H1 (cell line): ENCODE data around the gene CCDC86. TPM values are rescaled to one million over a fixed set of nuclear protein-coding genes. Genes with fewer than 3 reads are reported as not detected.

Experiments
- CTCF ChIA-PET: fragments of 300-600 bp; sonication (Branson Sonifier 250); formaldehyde crosslinking; loops from one replicate; lab custom pipeline; 2021; ENCODE audit not compliant: partially characterized antibody; lab: Charles Lee
- POLR2A ChIA-PET: fragments of 300-600 bp; sonication (Branson Sonifier 250); formaldehyde crosslinking; loops from one replicate; lab custom pipeline; 2021; ENCODE audit warnings: inconsistent platforms; ENCODE audit not compliant: partially characterized antibody; lab: Charles Lee
- DNase-seq, 2 experiments: peaks; one replicate each; pipeline versions ENCODE4 v3.0.0 to v3.0.0-alpha.2; 2010 to 2022; ENCODE audit warnings: low spot score in 2 of 2, low read depth in 1 of 2, mixed read lengths in 1 of 2
- FAIRE-seq: peaks from 2 replicates; lab custom pipeline; 2011; peaks lifted over from hg19 to GRCh38; lab: Jason Lieb, UNC
- H2AFZ ChIP-seq: 2 replicates; pipeline ENCODE4 v1.8.1; 2012; ENCODE audit warnings: low read length, inconsistent platforms
- H2AK5ac ChIP-seq: 2 replicates; pipeline ENCODE4 v1.6.1; 2013; ENCODE audit warnings: low read depth, low read length
- H2BK120ac ChIP-seq: replicated peaks from 2 replicates; pipeline ENCODE3; 2013; ENCODE audit warnings: low read depth, low read length, inconsistent platforms
- H2BK12ac ChIP-seq: 2 replicates; pipeline ENCODE4 v1.6.1; 2013; ENCODE audit warnings: low read depth, low read length
- H2BK15ac ChIP-seq: 2 replicates; pipeline ENCODE4 v1.6.1; 2013; ENCODE audit warnings: low read length
- H2BK20ac ChIP-seq: 2 replicates; pipeline ENCODE4 v1.6.1; 2013; ENCODE audit warnings: low read length
- H2BK5ac ChIP-seq: 2 replicates; pipeline ENCODE4 v1.6.1; 2013; ENCODE audit warnings: low read depth, low read length
- H3K14ac ChIP-seq: 2 replicates; pipeline ENCODE4 v1.6.1; 2013; ENCODE audit warnings: inconsistent platforms; ENCODE audit not compliant: insufficient read length
- H3K18ac ChIP-seq: 2 replicates; pipeline ENCODE4 v1.6.1; 2013; ENCODE audit warnings: low read length; ENCODE audit errors: extremely low read depth
- H3K23ac ChIP-seq: 2 replicates; pipeline ENCODE4 v1.6.1; 2013; ENCODE audit warnings: inconsistent platforms; ENCODE audit not compliant: insufficient read length
- H3K23me2 ChIP-seq: 2 replicates; pipeline ENCODE4 v1.6.1; 2013; ENCODE audit warnings: low read depth, low read length
- H3K27ac ChIP-seq: 2 replicates; pipeline ENCODE4 v1.6.1; 2011; ENCODE audit warnings: low read depth, low read length, inconsistent platforms
- H3K27me3 ChIP-seq, 4 experiments: replicated peaks in 1 of 4; 1 replicate in 1 of 4; 2 replicates in 3 of 4; pipeline versions ENCODE4 v1.6.1 to v1.8.1; 2011 to 2013; ENCODE audit warnings: low read length in 3 of 4, mild to moderate bottlenecking in 3 of 4, inconsistent platforms in 2 of 4, mixed read lengths in 2 of 4, moderate library complexity in 1 of 4; ENCODE audit not compliant: control insufficient read depth in 3 of 4, insufficient read depth in 3 of 4; ENCODE audit errors: extremely low read depth in 1 of 4
- H3K36me3 ChIP-seq, 4 experiments: 2 replicates each; pipeline versions ENCODE4 v1.6.1 to v1.8.1; 2011 to 2013; ENCODE audit warnings: mild to moderate bottlenecking in 4 of 4, low read length in 3 of 4, moderate library complexity in 2 of 4, control low read depth in 1 of 4, inconsistent platforms in 1 of 4; ENCODE audit not compliant: insufficient read depth in 4 of 4, control insufficient read depth in 2 of 4
- H3K4ac ChIP-seq: replicated peaks from 2 replicates; pipeline ENCODE3; 2013; ENCODE audit warnings: low read length, low read depth, mixed read lengths, inconsistent platforms; ENCODE audit not compliant: insufficient read length
- H3K4me1 ChIP-seq, 4 experiments: replicated peaks in 1 of 4; 1 replicate in 1 of 4; 2 replicates in 3 of 4; pipeline versions ENCODE4 v1.6.1 to v1.8.1; 2011 to 2013; ENCODE audit warnings: low read length in 3 of 4, inconsistent platforms in 2 of 4, mixed read lengths in 1 of 4; ENCODE audit not compliant: insufficient read depth in 4 of 4, control insufficient read depth in 3 of 4
- H3K4me2 ChIP-seq, 2 experiments: 2 replicates each; pipeline versions ENCODE4 v1.6.1 to v1.8.1; 2011 to 2013; ENCODE audit warnings: low read depth in 2 of 2, low read length in 2 of 2, control low read depth in 1 of 2, inconsistent platforms in 1 of 2, mild to moderate bottlenecking in 1 of 2; ENCODE audit not compliant: insufficient read depth in 1 of 2
- H3K4me3 ChIP-seq, 4 experiments: fragments of 200-600, 300-600 bp in 1 of 4; sonication (generic), shearing (Covaris generic), sonication (Bioruptor Twin) in 1 of 4; 2 replicates each; pipeline versions ENCODE4 v1.5.1 to v1.8.1; 2011 to 2016; ENCODE audit warnings: low read length in 4 of 4, low read depth in 3 of 4, control low read depth in 2 of 4, inconsistent platforms in 2 of 4, mild to moderate bottlenecking in 2 of 4, mixed read lengths in 1 of 4, moderate library complexity in 1 of 4; ENCODE audit not compliant: insufficient read depth in 2 of 4; ENCODE audit errors: extremely low read depth in 1 of 4
- H3K56ac ChIP-seq: replicated peaks from 2 replicates; pipeline ENCODE3; 2013; ENCODE audit warnings: low read depth, mild to moderate bottlenecking, mixed read lengths, low read length, inconsistent platforms; ENCODE audit not compliant: insufficient read length
- H3K79me1 ChIP-seq: 2 replicates; pipeline ENCODE4 v1.6.1; 2013; ENCODE audit warnings: low read depth, low read length, control low read depth
- H3K79me2 ChIP-seq, 2 experiments: 2 replicates each; pipeline versions ENCODE4 v1.6.1 to v1.8.1; 2012 to 2013; ENCODE audit warnings: low read length in 2 of 2, mild to moderate bottlenecking in 2 of 2, inconsistent platforms in 1 of 2; ENCODE audit not compliant: insufficient read depth in 2 of 2, control insufficient read depth in 1 of 2
- H3K9ac ChIP-seq, 4 experiments: replicated peaks in 1 of 4; 1 replicate in 1 of 4; 2 replicates in 3 of 4; pipeline versions ENCODE4 v1.6.1 to v1.8.1; 2011 to 2013; ENCODE audit warnings: low read depth in 3 of 4, low read length in 3 of 4, control low read depth in 2 of 4, mild to moderate bottlenecking in 2 of 4, moderate library complexity in 2 of 4, inconsistent platforms in 1 of 4; ENCODE audit errors: extremely low read depth in 1 of 4
- H3K9me3 ChIP-seq, 2 experiments: 2 replicates each; pipeline versions ENCODE4 v1.6.1 to v1.8.1; 2012 to 2013; ENCODE audit warnings: mild to moderate bottlenecking in 2 of 2, moderate library complexity in 2 of 2, control low read depth in 1 of 2, inconsistent platforms in 1 of 2, low read depth in 1 of 2, low read length in 1 of 2, mixed read lengths in 1 of 2; ENCODE audit not compliant: insufficient read depth in 2 of 2
- H4K20me1 ChIP-seq, 2 experiments: replicated peaks in 1 of 2; 2 replicates each; pipeline versions ENCODE3 to v1.8.1; 2011 to 2013; ENCODE audit warnings: inconsistent platforms in 2 of 2, low read length in 2 of 2, mild to moderate bottlenecking in 1 of 2; ENCODE audit not compliant: insufficient read depth in 2 of 2, control insufficient read depth in 1 of 2
- H4K5ac ChIP-seq: 2 replicates; pipeline ENCODE4 v1.6.1; 2013; ENCODE audit warnings: low read length, low read depth, mixed read lengths, inconsistent platforms; ENCODE audit not compliant: insufficient read length
- H4K8ac ChIP-seq: 2 replicates; pipeline ENCODE4 v1.8.0; 2013; ENCODE audit warnings: mild to moderate bottlenecking, moderate library complexity, low read length, inconsistent platforms; ENCODE audit not compliant: insufficient read depth; ENCODE audit errors: extremely low read depth
- H4K91ac ChIP-seq: replicated peaks from 2 replicates; pipeline ENCODE3; 2013; ENCODE audit warnings: low read length, mixed read lengths, inconsistent platforms; ENCODE audit not compliant: insufficient read length
- CTBP2 ChIP-seq: IDR thresholded peaks from 2 replicates; pipeline ENCODE4 v1.7.0; 2011; ENCODE audit warnings: borderline replicate concordance, mild to moderate bottlenecking, moderate library complexity, mixed read lengths, low read length; ENCODE audit not compliant: insufficient read depth, insufficient read length
- JUND ChIP-seq: IDR thresholded peaks from 2 replicates; pipeline ENCODE4 v1.6.1; 2011; ENCODE audit warnings: mild to moderate bottlenecking, improper control_type of control experiment, low read length
- SAP30 ChIP-seq: fragments of 300-600 bp; sonication (generic); IDR thresholded peaks from 2 replicates; pipeline ENCODE4 v1.7.1; 2012; ENCODE audit warnings: low read length, moderate library complexity, mild to moderate bottlenecking, inconsistent platforms; ENCODE audit not compliant: insufficient read depth, insufficient replicate concordance
- SP4 ChIP-seq: IDR thresholded peaks from 2 replicates; pipeline ENCODE4 v1.6.1; 2012; ENCODE audit warnings: low read length, inconsistent platforms
- TBP ChIP-seq: IDR thresholded peaks from 2 replicates; pipeline ENCODE4 v1.6.1; 2011; ENCODE audit warnings: low read depth, low read length, improper control_type of control experiment
- YY1 ChIP-seq: IDR thresholded peaks from 2 replicates; pipeline ENCODE4 v1.6.1; 2011; ENCODE audit warnings: low read depth, mild to moderate bottlenecking, low read length
- WGBS, 2 experiments: shearing (Covaris generic) in 1 of 2; methylation state at CpG; one replicate each; pipeline versions ENCODE4 v1.1.6 to v1.1.7; 2013 to 2015; ENCODE audit warnings: low lambda C conversion rate in 2 of 2, mixed read lengths in 2 of 2, inconsistent platforms in 1 of 2, low coverage in 1 of 2, missing lambda C conversion rate in 1 of 2; ENCODE audit not compliant: insufficient replicate concordance in 2 of 2, insufficient coverage in 1 of 2, insufficient read length in 1 of 2; ENCODE audit errors: extremely low coverage in 1 of 2, missing lambda C conversion rate in 1 of 2; 5-methylcytosine and 5-hydroxymethylcytosine counted together
- polyA plus RNA-seq, 7 experiments: library from polyadenylated mRNA; depleted of rRNA in 3 of 7; stranded (reverse) in 5 of 7; unstranded in 2 of 7; fragments of >200 nt in 5 of 7; fragments of 200-250 nt in 2 of 7; gene quantifications; 1 replicate in 5 of 7; 2 replicates in 1 of 7; 4 replicates in 1 of 7; pipeline versions ENCODE4 v1.2.1 to v1.2.3, GENCODE V29; 2011 to 2013; ENCODE audit warnings: missing spikeins in 2 of 7, mixed read lengths in 2 of 7
- total RNA-seq: library from RNA; stranded (reverse); fragmentation: NEBNext Ultra II Directional; extraction: Animal tissue kit (Norgen Biotek cat#: 25700); gene quantifications from 2 replicates; pipeline ENCODE4 v1.2.1, GENCODE V29; 2021

Gene CCDC86
- total and polyA plus RNA-seq, 2 of the 8 experiments (the other 6 are each of a cell fraction or from before 2014, with no cell fraction given) = 37.7 to 76.4 TPM

GRCh38 chr11:60870733-60871377 is 28.9 kb downstream of the CCDC86 start:
- Histone ChIP-seq H3K9me3 (no peaks in the 10 kb centered on the region), H3K14ac (no peak overlapping the region), H3K4me2 (no peak overlapping the region), H3K27me3 (no peaks in the 10 kb centered on the region), H3K79me1 (no peaks in the 10 kb centered on the region), H3K4ac (no peak overlapping the region), H4K5ac (no peak overlapping the region), H3K23me2 (no peaks in the 10 kb centered on the region), H3K79me2 (no peaks in the 10 kb centered on the region), H3K4me3 (no peak overlapping the region), H2AK5ac (no peak overlapping the region), H2BK120ac (no peak overlapping the region), H3K56ac (no peak overlapping the region), H3K27ac (no peak overlapping the region), H3K23ac (no peak overlapping the region), H4K91ac (no peak overlapping the region), H2BK20ac (no peak overlapping the region), H3K4me1 (peaks cover 0 to 4% (median 0%) of the 10 kb centered on the region in 4 experiments; a peak in 4 of 7 replicates), H4K8ac (no peak overlapping the region; the same call in 1 of the 2 replicates), H2BK12ac (no peak overlapping the region), H2BK15ac (no peak overlapping the region), H2AFZ (no peak overlapping the region), H3K36me3 (no peaks in the 10 kb centered on the region), H3K9ac (no peak overlapping the region), H4K20me1 (no peaks in the 10 kb centered on the region), H2BK5ac (no peak overlapping the region), H3K18ac (no peak overlapping the region)
- DNase-seq (no peak), FAIRE-seq (no peak)
- POLR2A ChIA-PET = interaction anchor here (0.8 to 4.2 kb wide), 2 partner anchors 16 to 20 kb away, joined by 5 to 20 read pairs; partner anchors contain the start of gene PTGDR2
- WGBS, 2 experiments = 87% methylated on average over 13 of the region's 13 CpGs; no CpG with 5 or more reads in 1 of the 2 experiments
- CTCF ChIA-PET = interaction anchor here (1.1 to 9.5 kb wide), 9 partner anchors 10 to 95 kb away, joined by 3 to 52 read pairs (median 7); partner anchors contain the start of gene PTGDR2
- TF ChIP-seq JUND (no peak), SAP30 (no peak), SP4 (no peak), CTBP2 (no peak), YY1 (no peak), TBP (no peak)
